T-helper 2 cell (primary cell): ENCODE measurements around the gene DNAH8.
"Not testable (repeated sequence)": the region's sequence is repeated elsewhere in the genome, so short reads cannot be mapped to it uniquely, and the experiment has no call there.

ENCODE experiments used
- DNase-seq, 5 experiments: peaks; one replicate each; pipeline versions ENCODE4 v3.0.0 to v3.0.0-alpha.2; 2012 to 2022

Gene DNAH8

GRCh38 chr6:38910207-38910606 lies 195.1 kb downstream of the DNAH8 start:
- DNase-seq: no peak

GRCh38 chr6:38912378-38912777 lies 197.3 kb downstream of the DNAH8 start:
- DNase-seq: no peak

DNA sequence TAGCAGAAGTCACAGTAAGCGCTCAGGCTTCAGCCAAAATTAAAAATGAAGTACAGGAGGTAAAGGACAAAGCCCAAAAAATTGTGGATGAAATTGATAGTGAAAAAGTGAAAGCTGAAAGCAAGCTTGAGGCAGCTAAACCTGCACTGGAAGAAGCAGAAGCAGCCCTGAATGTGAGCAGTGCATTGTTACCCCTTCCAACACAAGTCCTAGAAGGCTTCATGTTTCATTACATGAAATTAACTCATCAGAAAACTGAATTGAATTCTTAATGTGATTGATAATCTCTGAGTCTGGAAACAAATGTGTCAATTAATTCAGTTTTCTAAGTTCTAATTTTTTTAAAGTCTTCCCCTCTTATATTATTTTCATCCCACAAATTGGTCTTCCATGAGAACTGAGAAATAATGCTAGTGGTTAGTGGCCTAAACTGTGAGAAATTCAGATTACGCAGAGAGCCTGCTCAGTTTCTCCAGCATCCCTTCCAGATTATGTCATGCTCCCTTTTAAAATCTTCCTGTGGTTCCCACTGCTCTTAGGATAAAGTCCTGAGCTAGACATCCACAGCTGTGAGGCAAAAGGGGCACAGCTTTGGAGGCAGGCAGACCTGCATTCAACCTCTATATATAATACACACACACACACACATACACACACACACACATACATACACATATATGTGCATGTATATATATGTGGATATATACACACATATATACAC lies 200.3 kb downstream of the DNAH8 start:
- DNase-seq: no peak

GRCh38 chr6:38921540-38921939 lies 206.4 kb downstream of the DNAH8 start:
- not testable (repeated sequence) for DNase-seq

- no peak for DNase-seq
These were observed 209.8 kb downstream of the DNAH8 start for GRCh38 chr6:38924791-38925509.

GRCh38 chr6:38929560-38929959 lies 214.4 kb downstream of the DNAH8 start:
- DNase-seq: no peak

GRCh38 chr6:38933426-38933825 lies 218.3 kb downstream of the DNAH8 start:
- DNase-seq: peak in 1 of 5 experiments; percentile 6

GRCh38 chr6:38935051-38935450 lies 219.9 kb downstream of the DNAH8 start:
- DNase-seq: no peak

GRCh38 chr6:38937839-38938613 lies 222.9 kb downstream of the DNAH8 start:
- DNase-seq: peak in 1 of 5 experiments; percentile 38

GRCh38 chr6:38938741-38939140 lies 223.6 kb downstream of the DNAH8 start:
- no peak for DNase-seq

GRCh38 chr6:38942442-38942841 lies 227.3 kb downstream of the DNAH8 start:
- DNase-seq: no peak

DNA sequence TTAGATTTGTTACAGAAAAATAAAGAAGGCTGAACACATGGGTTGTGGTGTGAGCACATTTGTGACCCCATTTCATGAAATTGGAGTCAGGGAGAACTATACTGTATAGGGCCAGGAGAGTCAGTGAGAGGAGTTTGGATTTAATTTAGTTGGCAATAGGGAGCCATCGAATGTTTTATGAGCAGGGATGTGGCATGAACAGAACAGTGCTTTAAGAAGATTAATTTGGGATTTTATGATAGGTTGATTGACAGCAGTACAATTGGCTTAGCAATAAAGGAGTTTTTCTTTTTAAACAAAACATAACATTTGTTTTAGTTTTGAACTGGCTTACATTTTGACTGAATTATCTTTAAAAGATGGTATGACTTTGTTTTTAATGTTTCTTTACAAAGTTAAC lies 227.9 kb downstream of the DNAH8 start:
- DNase-seq: no peak

- no peak for DNase-seq
These were observed 228.9 kb downstream of the DNAH8 start for GRCh38 chr6:38943964-38944363.

DNA sequence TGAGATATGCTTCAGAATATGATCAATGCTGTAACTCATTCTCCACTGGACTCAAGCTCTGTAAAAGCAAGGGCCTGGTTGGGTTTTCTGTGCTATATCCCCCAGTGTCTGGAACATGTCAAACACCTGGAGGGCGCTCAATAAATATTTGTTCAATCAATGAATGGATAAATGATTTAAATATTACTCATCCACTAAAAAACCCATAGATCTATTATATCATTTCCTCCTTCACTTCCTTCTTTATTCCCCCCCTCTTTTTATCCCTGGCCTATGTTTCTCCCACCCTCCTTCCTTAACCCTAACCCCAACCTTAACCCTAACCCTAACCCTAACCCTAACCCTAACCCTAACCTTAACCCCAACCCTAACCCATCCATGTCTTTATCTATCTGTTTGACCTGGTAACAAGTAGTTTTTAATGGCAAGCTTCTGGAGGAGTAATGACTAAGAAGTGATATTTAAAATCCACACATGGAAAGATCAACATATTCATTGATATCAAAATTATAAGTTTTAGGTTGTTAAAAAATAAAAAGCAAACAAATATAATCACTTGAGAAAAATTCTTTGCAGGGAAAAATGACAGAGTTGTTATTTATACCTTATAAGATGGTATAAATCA lies 229.7 kb downstream of the DNAH8 start:
- DNase-seq: no peak

DNA sequence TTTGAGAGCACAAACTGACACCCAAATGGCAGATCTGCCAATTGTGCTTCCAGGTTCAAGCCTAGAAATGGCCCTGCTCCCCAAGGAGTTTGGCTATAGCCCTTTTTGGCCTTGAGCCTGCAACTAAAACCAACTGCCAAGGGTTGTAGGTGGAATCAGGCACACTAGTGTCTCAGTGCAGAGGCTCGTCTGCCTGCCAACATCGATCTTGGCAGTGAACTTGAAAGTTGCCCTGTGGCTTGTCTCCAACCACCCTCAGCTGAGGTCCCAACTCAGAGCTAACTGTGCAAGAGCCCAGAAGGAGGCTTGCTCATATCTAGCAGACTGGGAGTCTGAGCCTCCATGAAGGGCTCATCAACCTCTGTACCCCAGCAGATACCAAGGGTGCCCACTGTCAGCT lies 240.8 kb downstream of the DNAH8 start:
- no peak for DNase-seq

DNA sequence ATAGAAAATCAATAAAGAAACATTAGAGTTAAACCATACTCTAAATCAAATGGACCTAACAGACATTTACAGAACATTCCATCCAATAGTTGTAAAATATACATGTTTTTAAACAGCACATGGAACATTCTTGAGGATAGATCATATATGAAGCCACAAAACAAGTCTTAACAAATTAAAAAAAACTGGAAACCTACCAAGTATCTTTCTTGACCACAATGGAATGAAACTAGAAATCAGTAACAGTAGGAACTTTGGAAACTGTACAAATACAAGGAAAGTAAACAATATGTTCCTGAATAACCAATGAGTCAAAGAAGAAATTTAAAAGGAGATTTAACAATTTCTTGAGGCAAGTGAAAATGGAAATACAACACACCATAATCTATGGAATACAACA lies 242.3 kb downstream of the DNAH8 start:
- no peak for DNase-seq

DNA sequence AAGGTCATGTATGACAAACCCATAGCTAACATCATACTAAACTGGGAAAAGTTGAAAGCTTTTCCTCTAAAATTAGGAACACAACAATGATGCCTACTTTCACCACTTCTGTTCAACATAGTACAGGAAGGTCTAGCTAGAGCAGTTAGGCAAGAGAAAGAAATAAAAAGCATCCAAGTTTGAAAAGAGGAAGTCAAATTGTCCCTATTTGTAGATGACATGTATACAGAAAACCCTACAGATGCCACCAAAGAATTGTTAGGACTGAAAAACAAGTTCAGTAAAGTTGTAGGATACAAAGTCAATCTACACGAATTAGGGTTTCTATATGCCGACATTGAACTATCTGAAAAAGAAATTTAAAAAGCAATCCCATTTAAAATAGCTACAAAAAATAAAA lies 244.0 kb downstream of the DNAH8 start:
- DNase-seq: no peak

DNA sequence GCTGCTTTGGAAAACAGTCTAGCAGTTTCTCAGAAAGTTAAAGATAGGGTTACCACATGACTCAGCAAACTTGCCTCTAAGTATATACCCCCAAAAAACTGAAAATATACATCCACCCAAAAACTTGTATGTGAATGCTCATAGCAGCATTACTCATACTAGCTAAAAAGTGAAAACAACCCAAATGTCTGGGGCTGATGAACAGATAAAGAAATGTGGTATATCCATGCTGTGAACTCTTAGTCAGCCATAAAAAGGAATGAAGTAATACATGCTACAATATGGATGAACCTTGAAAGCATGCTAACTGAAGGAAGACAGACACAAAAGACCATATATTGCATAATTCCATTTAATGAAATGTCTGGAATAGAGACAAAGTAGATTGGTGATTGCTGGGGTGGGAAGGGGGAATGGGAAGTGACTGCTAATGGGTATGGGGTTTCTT lies 253.6 kb downstream of the DNAH8 start:
- peak in 1 of 5 experiments; percentile 26 for DNase-seq

- peak in 1 of 5 experiments; percentile 57 for DNase-seq
These were observed 258.3 kb downstream of the DNAH8 start for GRCh38 chr6:38973178-38974057.

DNA sequence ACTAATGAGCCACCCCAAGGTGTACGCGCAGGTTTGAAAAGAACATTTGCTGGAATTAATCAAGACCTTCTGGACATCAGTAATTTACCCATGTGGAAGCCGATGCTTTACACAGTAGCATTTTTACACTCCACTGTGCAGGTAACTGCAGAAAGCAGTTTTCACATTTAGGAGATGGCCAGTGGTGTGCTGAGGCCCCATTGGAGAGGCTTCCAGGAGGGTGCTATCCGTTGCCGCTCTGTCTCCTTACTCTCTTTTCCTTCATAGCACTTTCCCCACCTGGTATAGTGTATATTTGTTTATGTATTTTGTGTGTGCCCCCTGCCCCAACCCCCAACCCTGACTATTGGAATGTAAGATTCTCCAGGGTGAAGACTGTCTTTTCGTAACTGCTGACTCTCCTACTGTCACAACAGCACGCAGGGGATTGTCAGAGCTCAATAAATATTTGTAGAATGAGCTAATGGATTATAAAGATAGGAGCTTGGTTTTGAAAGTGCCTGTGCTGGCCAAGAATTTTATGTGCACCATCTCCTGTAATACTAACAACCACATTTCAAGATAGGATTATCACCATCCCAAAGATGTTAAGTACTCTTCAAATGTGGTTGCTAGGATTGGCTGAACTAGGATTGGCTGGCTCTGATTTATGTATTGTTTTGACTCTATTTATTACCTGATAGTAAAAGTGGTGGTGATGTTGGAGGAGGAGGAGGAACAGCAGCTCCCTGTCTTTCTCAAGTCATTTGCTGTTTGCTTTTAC lies 259.5 kb downstream of the DNAH8 start:
- no peak for DNase-seq

DNA sequence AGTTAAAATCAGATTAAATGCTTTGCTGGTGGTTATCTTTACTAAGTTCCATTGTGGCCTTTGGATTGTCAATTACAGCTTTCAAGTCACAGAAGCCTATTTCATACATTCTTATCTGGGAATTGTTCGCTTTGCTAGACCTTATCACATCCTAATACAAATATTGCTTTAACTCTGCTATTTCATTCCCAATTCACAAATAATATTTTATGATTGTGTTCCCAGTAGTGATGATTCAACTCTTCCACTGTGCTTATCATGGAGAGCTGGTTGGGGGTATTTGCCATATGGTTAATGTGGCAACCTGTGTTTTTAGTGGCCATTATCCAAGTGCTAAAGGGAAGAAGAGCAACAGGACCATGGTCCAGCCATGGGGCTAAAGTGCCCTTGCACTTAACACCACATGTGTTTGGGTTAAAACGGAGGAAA lies 260.5 kb downstream of the DNAH8 start:
- no peak for DNase-seq
